Measurements from ENCODE around the gene DNMT1.

Gene DNMT1

DNA sequence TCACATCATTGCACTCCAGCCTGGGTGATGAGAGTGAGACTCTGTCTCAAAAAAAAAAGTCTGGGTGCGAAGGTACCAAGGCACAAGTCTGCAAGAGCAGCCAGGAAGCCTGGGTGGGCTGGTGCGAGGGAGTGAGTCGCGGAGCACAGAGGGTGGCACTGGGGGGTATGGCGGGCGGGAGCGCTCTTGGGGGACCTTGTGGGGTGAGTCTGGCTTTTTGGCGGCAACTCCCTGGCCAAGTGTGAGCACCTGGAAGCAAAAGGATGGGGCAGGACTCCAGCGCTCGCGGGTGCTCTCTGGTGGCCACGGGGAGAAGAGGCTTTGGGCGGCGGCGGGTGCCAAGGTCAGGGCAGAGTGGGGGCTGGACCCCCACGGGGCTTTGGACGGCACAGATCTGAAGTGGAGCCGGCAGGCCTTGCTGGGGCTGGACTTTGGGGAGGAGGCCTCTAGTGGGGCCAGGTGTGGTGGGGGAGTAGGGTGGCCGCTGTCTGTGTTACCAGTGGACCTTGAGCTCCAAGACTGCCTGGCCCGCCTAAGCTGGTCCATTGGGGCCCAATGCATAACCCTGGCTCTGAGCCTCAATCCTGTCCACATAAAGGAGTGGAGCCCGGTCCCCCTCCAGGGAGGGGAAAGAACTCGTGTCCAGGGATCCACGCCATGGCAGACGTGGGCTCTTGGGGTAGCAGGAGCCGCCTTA, 81.7 kb downstream of the DNMT1 start:
- DNase-seq (ENCODE audit: low read depth): no peak

DNA sequence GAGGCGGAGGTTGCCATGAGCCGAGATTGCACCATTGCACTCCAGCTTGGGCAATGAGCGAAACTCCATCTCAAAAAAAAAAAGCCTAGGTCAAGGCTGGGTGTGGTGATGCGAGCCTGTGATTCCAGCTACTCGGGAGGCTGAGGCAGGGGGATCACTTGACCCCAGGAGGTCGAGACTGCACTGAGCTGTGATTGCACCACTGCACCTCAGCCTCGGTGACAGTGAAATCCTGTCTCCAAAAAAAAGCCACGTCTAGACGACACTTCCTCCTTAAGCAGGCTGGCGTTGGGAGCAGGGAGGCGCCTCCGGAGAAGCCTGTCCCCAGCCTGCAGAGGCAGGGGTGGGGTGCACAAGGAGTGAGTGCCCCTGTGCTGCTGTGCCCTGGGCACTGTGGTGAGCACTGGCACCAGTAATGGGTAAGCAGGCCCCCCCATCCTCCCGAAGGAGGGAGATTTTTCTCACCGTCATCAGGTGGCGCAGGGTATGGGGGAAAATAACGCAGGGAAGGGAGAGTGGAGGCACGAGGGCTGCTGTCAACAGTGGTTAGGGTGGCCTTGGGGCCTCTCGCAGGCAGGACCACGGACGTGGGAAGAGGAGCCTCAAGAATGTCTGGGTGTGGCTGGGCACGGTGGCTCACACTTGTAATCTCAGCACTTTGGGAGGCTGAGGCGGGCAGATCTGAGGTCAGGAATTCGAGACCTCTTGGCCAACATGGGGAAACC, 82.6 kb downstream of the DNMT1 start:
- no peak for DNase-seq (ENCODE audit: low read depth)

DNA sequence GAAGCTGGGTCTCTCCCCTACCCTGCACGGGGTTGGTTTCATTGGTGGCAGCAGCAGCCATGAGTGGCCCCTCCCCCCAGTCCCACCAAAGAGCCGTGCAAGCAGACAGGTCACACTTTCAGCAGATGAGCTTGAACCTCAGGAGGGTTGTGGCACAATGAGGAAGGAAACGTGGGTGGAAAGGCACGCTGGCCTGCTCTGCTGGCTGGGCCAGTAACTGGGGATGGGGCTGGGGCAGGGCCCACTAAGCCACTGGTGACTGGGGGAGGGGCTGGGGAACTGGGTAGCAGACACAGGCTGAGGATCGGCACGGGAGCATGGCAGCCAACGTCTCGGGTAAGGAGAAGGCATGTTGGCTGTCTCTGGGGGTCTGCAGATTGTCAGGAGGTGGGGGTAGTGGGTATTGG, 83.3 kb downstream of the DNMT1 start, which contains the start of gene P2RY11:
P2RY11 (plus strand) TSS at position 289 of the 407 bp plus-strand sequence; CDS start at position 318, 29 bp downstream.
- no peak for DNase-seq (ENCODE audit: low read depth)

DNA sequence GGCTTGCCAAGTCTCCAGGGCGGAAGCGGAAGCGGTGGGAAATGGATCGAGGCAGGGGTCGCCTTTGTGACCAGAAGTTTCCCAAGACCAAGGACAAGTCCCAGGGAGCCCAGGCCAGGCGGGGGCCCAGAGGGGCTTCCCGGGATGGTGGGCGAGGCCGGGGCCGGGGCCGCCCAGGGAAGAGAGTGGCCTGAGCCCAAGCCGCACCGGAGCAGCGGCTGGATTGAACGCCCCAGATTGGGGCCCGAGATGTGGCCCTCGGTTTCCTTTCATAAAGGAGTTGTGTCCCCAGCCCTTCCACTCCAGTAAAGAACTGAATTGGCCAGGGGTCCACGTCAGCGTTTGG, 83.8 kb downstream of the DNMT1 start:
- DNase-seq (ENCODE audit: low read depth): no peak

DNA sequence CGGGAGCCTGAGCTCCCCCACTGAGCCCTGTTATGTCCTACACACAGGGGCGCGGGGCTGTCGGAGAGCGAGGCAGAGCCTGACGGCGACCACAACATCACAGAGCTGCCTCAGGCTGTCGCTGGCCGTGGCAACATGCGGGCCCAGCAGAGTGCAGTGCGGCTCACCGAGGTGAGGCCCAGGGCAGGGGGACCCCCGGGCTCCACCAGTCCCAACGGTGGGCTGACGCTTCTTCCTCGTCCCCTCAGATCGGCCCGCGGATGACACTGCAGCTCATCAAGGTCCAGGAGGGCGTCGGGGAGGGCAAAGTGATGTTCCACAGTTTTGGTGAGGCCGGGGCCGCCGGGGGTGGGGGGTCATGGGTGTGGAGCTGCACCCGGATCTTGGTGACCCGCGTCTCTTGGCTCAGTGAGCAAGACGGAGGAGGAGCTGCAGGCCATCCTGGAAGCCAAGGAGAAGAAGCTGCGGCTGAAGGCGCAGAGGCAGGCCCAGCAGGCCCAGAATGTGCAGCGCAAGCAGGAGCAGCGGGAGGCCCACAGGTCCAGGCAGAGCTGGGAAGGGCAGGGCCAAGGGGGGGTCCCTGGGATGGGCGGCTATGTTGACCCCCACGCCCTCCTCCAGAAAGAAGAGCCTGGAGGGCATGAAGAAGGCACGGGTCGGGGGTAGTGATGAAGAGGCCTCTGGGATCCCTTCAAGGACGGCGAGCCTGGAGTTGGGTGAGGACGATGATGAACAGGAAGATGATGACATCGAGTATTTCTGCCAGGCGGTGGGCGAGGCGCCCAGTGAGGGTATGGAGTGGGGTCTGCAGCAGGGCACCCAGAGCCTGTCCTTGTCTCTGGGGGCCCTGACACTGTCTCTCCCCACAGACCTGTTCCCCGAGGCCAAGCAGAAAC, 84.4 kb downstream of the DNMT1 start:
- DNase-seq (ENCODE audit: low read depth): no peak

DNA sequence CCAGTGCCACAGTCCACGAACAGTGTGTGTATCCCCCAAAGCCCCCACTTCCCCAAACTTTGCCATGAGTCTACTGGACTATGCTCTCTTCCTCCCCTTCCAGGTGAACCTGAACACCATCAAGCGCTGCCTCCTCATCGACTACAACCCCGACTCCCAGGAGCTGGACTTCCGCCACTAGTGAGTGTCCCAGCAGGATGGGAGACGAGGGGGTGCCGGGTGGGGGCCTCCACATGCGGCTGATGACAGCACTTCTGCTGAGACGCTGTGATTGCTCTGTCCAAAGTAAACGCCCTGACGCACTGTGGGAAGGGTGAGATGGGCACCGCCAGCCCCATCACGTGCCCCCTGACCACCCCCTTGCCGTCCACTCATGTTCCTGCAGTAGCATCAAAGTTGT, 85.2 kb downstream of the DNMT1 start:
- no peak for DNase-seq (ENCODE audit: low read depth)

DNA sequence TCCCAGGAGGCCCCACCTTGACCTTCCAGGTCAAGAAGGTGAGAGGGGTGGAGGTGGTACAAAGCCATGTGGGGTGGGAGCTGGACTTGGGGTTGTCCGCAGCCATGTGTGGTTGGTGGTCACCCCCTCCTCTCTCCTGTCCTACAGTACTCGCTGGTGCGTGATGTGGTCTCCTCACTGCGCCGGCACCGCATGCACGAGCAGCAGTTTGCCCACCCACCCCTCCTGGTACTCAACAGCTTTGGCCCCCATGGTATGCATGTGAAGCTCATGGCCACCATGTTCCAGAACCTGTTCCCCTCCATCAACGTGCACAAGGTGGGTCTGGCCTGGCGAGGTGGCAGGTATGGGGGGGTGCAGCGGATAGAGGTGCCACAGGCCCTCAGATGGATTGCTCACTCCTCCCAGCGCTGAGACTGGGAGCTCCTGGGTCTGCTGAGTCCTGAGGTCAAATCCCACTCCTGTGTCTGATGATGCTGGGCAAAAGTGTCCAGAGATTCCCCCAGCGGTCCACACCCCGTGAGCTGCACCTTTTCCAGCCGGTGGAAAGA, 86.9 kb downstream of the DNMT1 start:
- DNase-seq (ENCODE audit: low read depth): no peak

DNA sequence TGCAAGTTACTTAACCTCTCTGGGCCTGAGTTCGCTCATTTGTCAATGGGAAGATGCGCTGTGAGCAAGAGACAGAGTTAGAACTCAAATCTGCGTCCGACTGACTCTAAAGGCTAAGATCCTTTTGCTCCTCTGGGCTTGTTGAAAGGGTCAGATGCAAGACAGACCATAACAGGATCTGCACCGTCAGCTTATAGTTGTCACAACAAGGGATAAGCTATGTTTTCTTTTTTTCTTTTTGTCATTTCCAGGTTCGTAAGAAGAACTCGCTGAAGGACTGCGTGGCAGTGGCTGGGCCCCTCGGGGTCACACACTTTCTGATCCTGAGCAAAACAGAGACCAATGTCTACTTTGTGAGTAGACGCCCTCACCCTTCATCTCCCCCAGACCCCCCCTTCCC, 87.5 kb downstream of the DNMT1 start:
- no peak for DNase-seq (ENCODE audit: low read depth)

DNA sequence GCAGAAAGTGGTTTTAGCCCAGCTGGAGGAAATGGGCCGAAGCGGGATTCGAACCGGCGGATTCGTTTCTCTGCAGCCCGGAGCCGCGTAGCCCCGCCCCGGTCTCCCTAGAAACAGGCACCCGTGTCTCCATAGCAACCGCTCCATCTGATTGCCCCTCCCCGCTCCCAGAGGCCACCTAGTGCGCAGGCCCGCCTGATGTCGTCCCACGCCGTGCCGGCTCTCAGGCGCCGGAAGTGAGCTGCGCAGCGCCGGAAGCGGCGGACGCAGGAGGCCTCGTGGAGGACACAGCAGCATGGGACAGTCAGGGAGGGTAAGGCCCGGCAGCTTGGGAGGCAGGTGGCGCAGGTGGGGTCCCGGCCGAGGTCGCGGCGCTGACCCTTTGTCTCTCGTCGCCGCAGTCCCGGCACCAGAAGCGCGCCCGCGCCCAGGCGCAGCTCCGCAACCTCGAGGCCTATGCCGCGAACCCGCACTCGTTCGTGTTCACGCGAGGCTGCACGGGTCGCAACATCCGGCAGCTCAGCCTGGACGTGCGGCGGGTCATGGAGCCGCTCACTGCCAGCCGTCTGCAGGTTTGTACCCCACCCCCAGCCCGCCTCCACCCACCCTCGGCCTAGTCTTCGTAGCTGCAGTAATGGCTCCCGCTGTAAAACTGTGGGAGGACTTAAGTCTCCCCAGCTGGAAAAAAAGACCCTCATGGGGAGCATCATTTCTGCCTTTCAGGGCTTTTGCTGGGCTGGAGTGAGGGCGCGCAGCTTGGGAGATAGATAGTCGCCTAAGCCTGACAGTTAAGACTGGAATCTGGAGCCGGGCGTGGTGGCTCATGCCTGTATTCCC, 88.4 kb downstream of the DNMT1 start, which contains the start of gene PPAN:
PPAN (plus strand) TSS at position 263 of the 837 bp plus-strand sequence; CDS start at position 296, 33 bp downstream.
- peak; percentile 93 for DNase-seq (ENCODE audit: low read depth)

DNA sequence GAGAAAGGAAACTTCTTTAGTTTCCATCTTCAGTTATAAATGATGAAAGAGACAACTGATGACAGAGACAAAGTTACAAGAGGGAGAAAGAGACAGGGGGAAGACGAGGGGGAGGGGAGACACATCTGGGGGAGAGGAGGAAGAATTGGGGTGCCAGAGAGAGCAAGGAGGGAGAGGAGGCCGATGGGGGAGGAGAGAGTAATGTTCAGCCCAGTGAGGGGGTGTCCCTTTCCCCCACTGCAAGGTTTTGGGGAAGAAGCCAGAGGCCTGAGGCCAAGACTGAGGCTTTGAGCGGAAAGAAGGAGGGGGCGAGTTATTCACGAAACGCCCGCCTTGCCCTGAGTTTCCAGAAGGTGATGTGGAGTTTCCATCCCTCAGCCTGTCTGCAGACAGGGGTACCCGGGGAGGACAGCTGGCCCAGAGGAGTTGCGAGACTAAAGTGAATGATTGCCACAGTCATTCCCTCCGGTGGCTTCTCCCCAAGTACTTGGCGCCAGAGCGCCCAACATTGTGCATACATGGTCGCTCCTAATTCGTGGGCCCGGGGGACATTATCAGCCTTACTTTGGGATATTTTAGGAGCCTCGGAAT, 89.1 kb downstream of the DNMT1 start:
- DNase-seq (ENCODE audit: low read depth): no peak

DNA sequence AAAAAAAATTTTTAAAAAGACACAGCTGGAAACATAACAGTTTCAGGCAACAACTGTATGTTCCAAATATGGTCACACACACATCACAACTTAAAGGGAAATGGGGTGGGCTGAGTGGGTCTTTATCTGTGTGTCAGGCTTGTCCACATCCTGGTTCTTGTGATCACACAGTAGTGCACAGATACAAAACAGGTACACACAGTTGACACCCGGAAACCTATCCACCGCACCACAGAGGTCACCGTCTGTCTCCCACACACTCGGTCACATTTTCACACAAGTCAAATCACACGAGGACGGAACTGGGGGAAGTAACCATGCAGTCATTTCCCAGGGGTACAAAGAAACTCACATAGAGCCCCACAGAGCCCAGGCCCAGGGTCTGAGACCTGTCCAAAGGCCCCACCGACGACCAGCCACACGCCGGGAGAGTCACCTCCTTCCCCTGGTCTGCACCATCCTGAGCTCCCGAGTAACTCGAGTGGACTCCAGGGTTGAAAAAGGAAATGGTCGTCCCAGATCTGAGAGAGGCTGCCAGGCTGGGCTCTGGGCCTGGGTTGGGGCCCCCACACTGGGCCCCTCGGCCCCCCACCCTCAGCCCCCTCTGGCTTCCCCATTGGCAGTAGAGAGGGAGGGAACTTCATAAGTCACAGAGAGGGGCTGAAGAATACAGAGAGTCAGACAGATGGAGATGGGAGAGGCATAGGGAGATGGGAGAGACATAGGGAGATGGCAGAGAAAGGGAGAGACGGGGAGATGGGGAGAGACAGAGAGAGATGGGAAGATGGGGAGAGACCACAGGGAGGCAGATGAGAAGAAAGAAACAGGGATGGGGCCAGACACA, 89.9 kb downstream of the DNMT1 start:
- DNase-seq (ENCODE audit: low read depth): no peak

DNA sequence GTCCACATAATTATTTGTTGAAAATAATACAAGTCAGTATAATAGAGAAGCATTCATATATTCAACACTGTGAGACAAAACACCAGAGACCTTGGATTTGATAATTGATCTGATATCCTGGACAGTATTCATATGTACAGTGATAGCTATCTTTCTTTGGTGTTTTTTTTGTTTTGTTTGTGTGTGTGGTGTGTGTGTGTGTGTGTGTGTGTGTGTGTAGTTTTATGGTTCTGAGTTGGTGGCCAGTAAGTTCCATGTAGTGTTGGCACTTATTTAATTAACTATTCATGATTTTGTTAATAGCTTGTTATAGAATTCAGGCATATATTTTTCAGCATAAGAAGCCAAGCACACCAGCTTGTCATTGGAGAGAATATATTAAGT, 90.6 kb downstream of the DNMT1 start:
- DNase-seq (ENCODE audit: low read depth): no peak

DNA sequence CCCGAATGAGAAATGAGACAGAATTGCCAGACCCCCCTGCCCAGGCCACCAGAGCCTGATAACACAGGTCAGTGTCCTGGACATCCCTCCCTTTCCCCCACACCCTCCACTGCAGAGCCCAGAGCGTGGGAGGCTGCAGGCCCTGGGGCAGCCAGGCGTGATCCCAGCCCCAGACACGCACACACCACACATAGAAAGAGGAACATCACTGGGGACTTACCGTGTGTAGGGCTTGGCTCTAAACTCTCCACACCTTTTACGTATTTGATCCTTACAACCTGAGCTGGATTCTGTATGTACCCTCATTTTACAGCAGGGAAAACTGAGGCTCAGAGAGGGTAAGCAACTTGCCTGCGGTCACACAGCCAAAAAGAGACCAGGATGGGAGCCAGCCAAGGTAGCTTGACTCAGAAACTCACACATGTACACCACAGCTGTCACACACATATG, 91.9 kb downstream of the DNMT1 start:
- no peak for DNase-seq (ENCODE audit: low read depth)

DNA sequence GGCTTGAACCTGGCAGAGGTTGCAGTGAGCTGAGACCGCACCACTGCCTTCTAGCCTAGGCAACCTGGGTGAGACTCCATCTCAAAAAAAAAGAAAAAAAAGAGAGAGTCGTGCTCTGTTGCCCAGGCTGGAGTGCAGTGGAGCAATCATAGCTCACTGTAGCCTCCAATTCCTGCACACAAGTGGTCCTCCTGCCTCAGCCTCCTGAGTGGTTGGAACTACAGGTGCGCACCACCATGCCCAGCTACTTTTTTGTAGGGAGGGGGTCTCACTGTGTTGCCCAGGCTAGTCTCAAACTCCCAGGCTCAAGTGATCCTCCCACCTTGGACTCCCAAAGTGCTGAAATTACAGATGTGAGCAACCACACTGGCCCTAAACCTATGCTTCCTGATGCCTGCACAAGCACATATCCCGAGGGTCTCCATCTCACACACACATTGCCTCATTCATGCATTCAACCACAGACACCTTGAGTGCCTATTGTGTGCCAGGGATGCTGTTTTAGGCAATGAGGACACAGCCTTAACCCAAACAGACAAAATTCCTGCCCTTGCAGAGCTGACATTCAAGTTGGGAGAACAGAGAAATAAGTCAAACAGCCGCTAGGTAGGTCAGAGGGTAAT, 94.5 kb downstream of the DNMT1 start:
- no peak for DNase-seq (ENCODE audit: low read depth)

DNA sequence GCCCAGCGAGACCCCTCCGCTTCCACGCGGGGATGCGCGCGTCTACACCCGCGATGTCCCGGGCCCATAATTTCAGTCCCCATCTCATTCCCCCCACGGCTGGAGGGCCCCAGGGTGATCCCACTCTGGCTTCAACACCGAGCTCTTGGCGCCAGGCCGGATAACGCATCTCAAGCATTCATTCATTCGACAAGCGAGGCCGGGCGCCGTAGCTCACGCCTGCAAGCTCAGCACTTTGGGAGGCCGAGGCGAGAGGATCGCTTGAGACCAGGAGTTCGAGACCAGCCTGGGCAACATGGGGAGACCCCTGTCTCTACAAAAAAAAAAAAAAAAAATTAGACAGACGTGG, 98.2 kb downstream of the DNMT1 start:
- DNase-seq (ENCODE audit: low read depth): no peak

DNA sequence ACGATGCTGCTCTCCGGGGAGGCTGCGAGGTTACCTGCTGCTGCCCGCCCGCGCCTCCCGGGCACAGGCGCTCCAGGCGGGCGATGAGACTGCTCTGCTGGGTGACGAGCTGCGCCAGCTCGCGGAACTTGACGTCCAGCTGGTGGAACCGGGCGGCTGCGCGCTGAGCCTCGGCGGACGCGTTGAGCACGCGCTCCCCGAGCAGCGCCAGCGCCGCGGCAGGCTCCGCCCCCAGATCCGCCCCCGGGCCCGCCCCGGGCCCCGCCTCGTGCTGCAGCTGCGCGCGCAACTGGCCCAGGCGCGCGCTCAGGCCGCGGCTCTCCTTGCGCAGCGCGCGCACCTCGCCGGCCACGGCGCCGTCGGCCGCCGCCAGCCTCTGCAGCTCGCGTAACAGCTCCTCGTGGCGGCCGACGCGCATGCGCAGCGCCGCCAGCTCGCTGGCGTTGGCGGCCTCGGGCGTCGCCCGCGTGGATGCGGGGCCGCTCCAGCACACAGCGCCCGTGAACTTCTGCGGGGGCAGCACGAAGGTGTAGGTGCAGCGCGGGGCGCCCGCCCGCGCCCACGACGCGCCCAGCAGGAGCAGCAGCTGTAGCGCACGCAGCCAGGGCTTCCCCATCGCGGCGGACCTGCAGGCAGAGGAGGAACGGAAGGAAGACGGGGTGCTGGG, 98.7 kb downstream of the DNMT1 start:
- DNase-seq (ENCODE audit: low read depth): peak; percentile 68

DNA sequence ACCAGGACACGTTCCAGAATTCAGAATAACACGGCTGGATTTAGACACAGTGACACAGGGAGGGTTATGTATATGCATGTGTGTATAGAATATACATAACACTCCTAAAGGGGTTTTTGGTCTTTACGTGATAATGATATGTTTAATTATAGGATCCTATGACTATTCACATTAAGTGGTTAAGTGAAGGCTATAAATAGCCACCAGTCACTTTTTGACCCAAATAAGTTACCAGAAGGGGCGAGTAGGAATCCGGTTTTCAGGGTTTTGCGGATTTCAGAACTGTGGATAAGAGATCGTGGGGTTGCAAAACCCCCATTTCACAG, 99.2 kb downstream of the DNMT1 start:
- DNase-seq (ENCODE audit: low read depth): no peak

DNA sequence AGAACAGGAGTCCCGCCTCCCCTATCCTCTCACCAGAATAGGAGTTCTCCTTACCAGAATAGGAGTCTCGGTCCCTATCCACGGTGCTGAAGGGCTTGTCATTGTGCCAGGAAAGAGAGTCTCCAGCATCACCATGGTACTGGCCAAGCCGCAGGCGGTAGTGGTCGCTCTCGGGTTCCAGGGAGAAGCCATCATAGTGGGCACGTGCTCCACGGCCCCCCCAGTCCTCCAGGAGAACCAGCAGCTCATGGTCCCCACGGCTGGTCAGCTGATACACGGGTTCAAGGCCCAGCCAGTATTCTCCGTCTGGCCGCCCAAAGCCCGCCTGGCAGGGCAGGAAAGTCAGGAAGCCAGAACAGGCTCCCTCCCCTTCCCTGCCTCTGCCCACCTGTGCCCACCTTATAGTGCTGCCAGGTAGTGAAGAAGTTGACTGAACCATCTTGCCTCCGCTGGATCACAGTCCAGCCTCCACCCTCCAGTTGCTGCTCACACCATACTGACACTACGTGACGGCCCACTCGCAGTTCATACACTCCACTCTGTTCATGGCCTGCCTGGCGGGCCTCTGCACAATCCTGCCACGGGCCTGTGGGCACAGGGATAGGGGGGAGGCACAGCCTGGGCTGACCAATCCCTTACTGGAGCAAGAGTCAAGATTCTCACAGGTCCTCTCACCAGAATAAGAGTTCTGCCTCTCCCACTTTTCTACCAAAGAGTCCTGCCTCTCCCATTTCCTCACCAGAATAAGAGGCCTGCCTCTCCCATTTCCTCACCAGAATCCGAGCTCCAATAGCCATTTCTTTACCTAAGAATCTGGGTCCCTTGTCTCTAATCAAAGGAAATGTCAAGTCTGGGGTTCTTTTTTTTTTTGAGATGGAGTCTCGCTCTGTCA, 101.2 kb downstream of the DNMT1 start:
- DNase-seq (ENCODE audit: low read depth): no peak

Data from HS-5 (cell line).